H1 (cell line): ENCODE data around the gene HACD2. TPM values are rescaled to one million over a fixed set of nuclear protein-coding genes. Genes with fewer than 3 reads are reported as not detected.

Experiments used
- CTCF ChIA-PET: fragments of 300-600 bp; sonication (Branson Sonifier 250); formaldehyde crosslinking; loops from one replicate; lab custom pipeline; 2021; ENCODE audit not compliant: partially characterized antibody; lab: Charles Lee
- POLR2A ChIA-PET: fragments of 300-600 bp; sonication (Branson Sonifier 250); formaldehyde crosslinking; loops from one replicate; lab custom pipeline; 2021; ENCODE audit warnings: inconsistent platforms; ENCODE audit not compliant: partially characterized antibody; lab: Charles Lee
- DNase-seq, 2 experiments: peaks; one replicate each; pipeline versions ENCODE4 v3.0.0 to v3.0.0-alpha.2; 2010 to 2022; ENCODE audit warnings: low spot score in 2 of 2, low read depth in 1 of 2, mixed read lengths in 1 of 2
- FAIRE-seq: peaks from 2 replicates; lab custom pipeline; 2011; peaks lifted over from hg19 to GRCh38; lab: Jason Lieb, UNC
- H2AFZ ChIP-seq: 2 replicates; pipeline ENCODE4 v1.8.1; 2012; ENCODE audit warnings: low read length, inconsistent platforms
- H2AK5ac ChIP-seq: 2 replicates; pipeline ENCODE4 v1.6.1; 2013; ENCODE audit warnings: low read depth, low read length
- H2BK120ac ChIP-seq: replicated peaks from 2 replicates; pipeline ENCODE3; 2013; ENCODE audit warnings: low read depth, low read length, inconsistent platforms
- H2BK12ac ChIP-seq: 2 replicates; pipeline ENCODE4 v1.6.1; 2013; ENCODE audit warnings: low read depth, low read length
- H2BK15ac ChIP-seq: 2 replicates; pipeline ENCODE4 v1.6.1; 2013; ENCODE audit warnings: low read length
- H2BK20ac ChIP-seq: 2 replicates; pipeline ENCODE4 v1.6.1; 2013; ENCODE audit warnings: low read length
- H2BK5ac ChIP-seq: 2 replicates; pipeline ENCODE4 v1.6.1; 2013; ENCODE audit warnings: low read depth, low read length
- H3K14ac ChIP-seq: 2 replicates; pipeline ENCODE4 v1.6.1; 2013; ENCODE audit warnings: inconsistent platforms; ENCODE audit not compliant: insufficient read length
- H3K18ac ChIP-seq: 2 replicates; pipeline ENCODE4 v1.6.1; 2013; ENCODE audit warnings: low read length; ENCODE audit errors: extremely low read depth
- H3K23ac ChIP-seq: 2 replicates; pipeline ENCODE4 v1.6.1; 2013; ENCODE audit warnings: inconsistent platforms; ENCODE audit not compliant: insufficient read length
- H3K23me2 ChIP-seq: 2 replicates; pipeline ENCODE4 v1.6.1; 2013; ENCODE audit warnings: low read depth, low read length
- H3K27ac ChIP-seq: 2 replicates; pipeline ENCODE4 v1.6.1; 2011; ENCODE audit warnings: low read depth, low read length, inconsistent platforms
- H3K27me3 ChIP-seq, 4 experiments: replicated peaks in 1 of 4; 1 replicate in 1 of 4; 2 replicates in 3 of 4; pipeline versions ENCODE4 v1.6.1 to v1.8.1; 2011 to 2013; ENCODE audit warnings: low read length in 3 of 4, mild to moderate bottlenecking in 3 of 4, inconsistent platforms in 2 of 4, mixed read lengths in 2 of 4, moderate library complexity in 1 of 4; ENCODE audit not compliant: control insufficient read depth in 3 of 4, insufficient read depth in 3 of 4; ENCODE audit errors: extremely low read depth in 1 of 4
- H3K36me3 ChIP-seq, 4 experiments: 2 replicates each; pipeline versions ENCODE4 v1.6.1 to v1.8.1; 2011 to 2013; ENCODE audit warnings: mild to moderate bottlenecking in 4 of 4, low read length in 3 of 4, moderate library complexity in 2 of 4, control low read depth in 1 of 4, inconsistent platforms in 1 of 4; ENCODE audit not compliant: insufficient read depth in 4 of 4, control insufficient read depth in 2 of 4
- H3K4ac ChIP-seq: replicated peaks from 2 replicates; pipeline ENCODE3; 2013; ENCODE audit warnings: low read length, low read depth, mixed read lengths, inconsistent platforms; ENCODE audit not compliant: insufficient read length
- H3K4me1 ChIP-seq, 4 experiments: replicated peaks in 1 of 4; 1 replicate in 1 of 4; 2 replicates in 3 of 4; pipeline versions ENCODE4 v1.6.1 to v1.8.1; 2011 to 2013; ENCODE audit warnings: low read length in 3 of 4, inconsistent platforms in 2 of 4, mixed read lengths in 1 of 4; ENCODE audit not compliant: insufficient read depth in 4 of 4, control insufficient read depth in 3 of 4
- H3K4me2 ChIP-seq, 2 experiments: 2 replicates each; pipeline versions ENCODE4 v1.6.1 to v1.8.1; 2011 to 2013; ENCODE audit warnings: low read depth in 2 of 2, low read length in 2 of 2, control low read depth in 1 of 2, inconsistent platforms in 1 of 2, mild to moderate bottlenecking in 1 of 2; ENCODE audit not compliant: insufficient read depth in 1 of 2
- H3K4me3 ChIP-seq, 4 experiments: fragments of 200-600, 300-600 bp in 1 of 4; sonication (generic), shearing (Covaris generic), sonication (Bioruptor Twin) in 1 of 4; 2 replicates each; pipeline versions ENCODE4 v1.5.1 to v1.8.1; 2011 to 2016; ENCODE audit warnings: low read length in 4 of 4, low read depth in 3 of 4, control low read depth in 2 of 4, inconsistent platforms in 2 of 4, mild to moderate bottlenecking in 2 of 4, mixed read lengths in 1 of 4, moderate library complexity in 1 of 4; ENCODE audit not compliant: insufficient read depth in 2 of 4; ENCODE audit errors: extremely low read depth in 1 of 4
- H3K56ac ChIP-seq: replicated peaks from 2 replicates; pipeline ENCODE3; 2013; ENCODE audit warnings: low read depth, mild to moderate bottlenecking, mixed read lengths, low read length, inconsistent platforms; ENCODE audit not compliant: insufficient read length
- H3K79me1 ChIP-seq: 2 replicates; pipeline ENCODE4 v1.6.1; 2013; ENCODE audit warnings: low read depth, low read length, control low read depth
- H3K79me2 ChIP-seq, 2 experiments: 2 replicates each; pipeline versions ENCODE4 v1.6.1 to v1.8.1; 2012 to 2013; ENCODE audit warnings: low read length in 2 of 2, mild to moderate bottlenecking in 2 of 2, inconsistent platforms in 1 of 2; ENCODE audit not compliant: insufficient read depth in 2 of 2, control insufficient read depth in 1 of 2
- H3K9ac ChIP-seq, 4 experiments: replicated peaks in 1 of 4; 1 replicate in 1 of 4; 2 replicates in 3 of 4; pipeline versions ENCODE4 v1.6.1 to v1.8.1; 2011 to 2013; ENCODE audit warnings: low read depth in 3 of 4, low read length in 3 of 4, control low read depth in 2 of 4, mild to moderate bottlenecking in 2 of 4, moderate library complexity in 2 of 4, inconsistent platforms in 1 of 4; ENCODE audit errors: extremely low read depth in 1 of 4
- H3K9me3 ChIP-seq, 2 experiments: 2 replicates each; pipeline versions ENCODE4 v1.6.1 to v1.8.1; 2012 to 2013; ENCODE audit warnings: mild to moderate bottlenecking in 2 of 2, moderate library complexity in 2 of 2, control low read depth in 1 of 2, inconsistent platforms in 1 of 2, low read depth in 1 of 2, low read length in 1 of 2, mixed read lengths in 1 of 2; ENCODE audit not compliant: insufficient read depth in 2 of 2
- H4K20me1 ChIP-seq, 2 experiments: replicated peaks in 1 of 2; 2 replicates each; pipeline versions ENCODE3 to v1.8.1; 2011 to 2013; ENCODE audit warnings: inconsistent platforms in 2 of 2, low read length in 2 of 2, mild to moderate bottlenecking in 1 of 2; ENCODE audit not compliant: insufficient read depth in 2 of 2, control insufficient read depth in 1 of 2
- H4K5ac ChIP-seq: 2 replicates; pipeline ENCODE4 v1.6.1; 2013; ENCODE audit warnings: low read length, low read depth, mixed read lengths, inconsistent platforms; ENCODE audit not compliant: insufficient read length
- H4K8ac ChIP-seq: 2 replicates; pipeline ENCODE4 v1.8.0; 2013; ENCODE audit warnings: mild to moderate bottlenecking, moderate library complexity, low read length, inconsistent platforms; ENCODE audit not compliant: insufficient read depth; ENCODE audit errors: extremely low read depth
- H4K91ac ChIP-seq: replicated peaks from 2 replicates; pipeline ENCODE3; 2013; ENCODE audit warnings: low read length, mixed read lengths, inconsistent platforms; ENCODE audit not compliant: insufficient read length
- ATF2 ChIP-seq: IDR thresholded peaks from 2 replicates; pipeline ENCODE4 v1.6.1; 2012; ENCODE audit warnings: low read length, inconsistent platforms
- CHD2 ChIP-seq: IDR thresholded peaks from 2 replicates; pipeline ENCODE4 v1.6.1; 2012; ENCODE audit warnings: low read length, improper control_type of control experiment
- EP300 ChIP-seq, 2 experiments: IDR thresholded peaks; 1 replicate in 1 of 2; 2 replicates in 1 of 2; pipeline ENCODE4 v1.6.1; 2011 to 2012; ENCODE audit warnings: low read depth in 2 of 2, low read length in 2 of 2, mild to moderate bottlenecking in 2 of 2, borderline replicate concordance in 1 of 2, inconsistent platforms in 1 of 2, moderate library complexity in 1 of 2
- GABPA ChIP-seq: IDR thresholded peaks from 2 replicates; pipeline ENCODE4 v1.6.1; 2011; ENCODE audit warnings: mild to moderate bottlenecking, low read length, moderate library complexity, borderline replicate concordance; ENCODE audit not compliant: insufficient read depth
- RFX5 ChIP-seq: IDR thresholded peaks from 2 replicates; pipeline ENCODE4 v1.6.1; 2011; ENCODE audit warnings: low read depth, low read length, improper control_type of control experiment, borderline replicate concordance
- SIRT6 ChIP-seq: IDR thresholded peaks from one replicate; pipeline ENCODE4 v1.7.1; 2012; ENCODE audit warnings: low read length, inconsistent platforms
- SP2 ChIP-seq: IDR thresholded peaks from 2 replicates; pipeline ENCODE4 v1.6.1; 2012; ENCODE audit warnings: mild to moderate bottlenecking, low read length, inconsistent platforms
- TCF12 ChIP-seq: IDR thresholded peaks from 2 replicates; pipeline ENCODE4 v1.6.1; 2011; ENCODE audit warnings: low read depth, mild to moderate bottlenecking, low read length
- USF2 ChIP-seq: IDR thresholded peaks from 2 replicates; pipeline ENCODE4 v1.6.1; 2011; ENCODE audit warnings: low read length, improper control_type of control experiment
- ZNF274 ChIP-seq: IDR thresholded peaks from 2 replicates; pipeline ENCODE4 v1.7.0; 2012; ENCODE audit warnings: low read length, borderline replicate concordance; ENCODE audit errors: extremely low read depth
- WGBS, 2 experiments: shearing (Covaris generic) in 1 of 2; methylation state at CpG; one replicate each; pipeline versions ENCODE4 v1.1.6 to v1.1.7; 2013 to 2015; ENCODE audit warnings: low lambda C conversion rate in 2 of 2, mixed read lengths in 2 of 2, inconsistent platforms in 1 of 2, low coverage in 1 of 2, missing lambda C conversion rate in 1 of 2; ENCODE audit not compliant: insufficient replicate concordance in 2 of 2, insufficient coverage in 1 of 2, insufficient read length in 1 of 2; ENCODE audit errors: extremely low coverage in 1 of 2, missing lambda C conversion rate in 1 of 2; 5-methylcytosine and 5-hydroxymethylcytosine counted together
- polyA plus RNA-seq, 7 experiments: library from polyadenylated mRNA; depleted of rRNA in 3 of 7; stranded (reverse) in 5 of 7; unstranded in 2 of 7; fragments of >200 nt in 5 of 7; fragments of 200-250 nt in 2 of 7; gene quantifications; 1 replicate in 5 of 7; 2 replicates in 1 of 7; 4 replicates in 1 of 7; pipeline versions ENCODE4 v1.2.1 to v1.2.3, GENCODE V29; 2011 to 2013; ENCODE audit warnings: missing spikeins in 2 of 7, mixed read lengths in 2 of 7
- total RNA-seq: library from RNA; stranded (reverse); fragmentation: NEBNext Ultra II Directional; extraction: Animal tissue kit (Norgen Biotek cat#: 25700); gene quantifications from 2 replicates; pipeline ENCODE4 v1.2.1, GENCODE V29; 2021

Gene HACD2
- total and polyA plus RNA-seq, 2 of the 8 experiments (the other 6 are each of a cell fraction or from before 2014, with no cell fraction given) = 24.9 to 31.2 TPM

- no peak overlapping the region for H3K18ac ChIP-seq
- no peak overlapping the region for H2AFZ ChIP-seq
- POLR2A ChIA-PET = no interaction called here
- no peak overlapping the region for H3K14ac ChIP-seq
- H3K23ac ChIP-seq = no peak overlapping the region
- H2BK15ac ChIP-seq = no peak overlapping the region
- H4K91ac ChIP-seq = no peak overlapping the region
- no peak overlapping the region for H4K8ac ChIP-seq
- 86% methylated on average over 7 of the region's 7 CpGs; no CpG with 5 or more reads in 1 of the 2 experiments for WGBS, 2 experiments
- H3K4me2 ChIP-seq = no peak overlapping the region
- H3K4me1 ChIP-seq = 0 out of 7 replicates have a peak, but pooled peaks cover 0 to 4% (median 1%) of the 10 kb centered on the region in 4 experiments
- H2BK120ac ChIP-seq = no peak overlapping the region
- H2BK5ac ChIP-seq = no peak overlapping the region
- CTCF ChIA-PET = interaction anchor here (1.5 to 9.1 kb wide), 3 partner anchors 18 to 102 kb away, joined by 5 to 46 read pairs (median 8); no protein-coding TSS in a partner anchor
- H3K79me2 ChIP-seq = no peaks in the 10 kb centered on the region
- no peak overlapping the region for H3K56ac ChIP-seq
- H4K20me1 ChIP-seq = no peaks in the 10 kb centered on the region
- no peak overlapping the region for H3K4me3 ChIP-seq
- H4K5ac ChIP-seq = no peak overlapping the region
- H3K23me2 ChIP-seq = no peaks in the 10 kb centered on the region
- H2AK5ac ChIP-seq = no peak overlapping the region
- no peak overlapping the region for H2BK12ac ChIP-seq
- H3K9ac ChIP-seq = no peak overlapping the region; a peak in 1 of 7 replicates
- no peaks in the 10 kb centered on the region for H3K9me3 ChIP-seq
- no peak overlapping the region for H3K27ac ChIP-seq
- FAIRE-seq (no peak), DNase-seq (no peak)
- no peak overlapping the region for H2BK20ac ChIP-seq
- H3K79me1 ChIP-seq = no peaks in the 10 kb centered on the region
- H3K36me3 ChIP-seq = peaks cover 0 to 5% (median 0%) of the 10 kb centered on the region in 4 experiments; a peak in 2 of 8 replicates
- no peak overlapping the region for H3K4ac ChIP-seq
- H3K27me3 ChIP-seq = no peaks in the 10 kb centered on the region
- TF ChIP-seq GABPA = no peak
- TF ChIP-seq USF2 = no peak
- TF ChIP-seq SP2 = no peak
- TF ChIP-seq SIRT6 = no peak
- TF ChIP-seq EP300 (IDR thresholded peaks at IDR 0.05; ENCODE audit: borderline replicate concordance in 1 of 2, low read depth in 2 of 2, low read length in 2 of 2) = no peak
- no peak for TF ChIP-seq ATF2
- TF ChIP-seq TCF12 = no peak
- TF ChIP-seq RFX5 = no peak
- no peak for TF ChIP-seq ZNF274
- no peak for TF ChIP-seq CHD2
These were observed 37.0 kb upstream of the HACD2 start for GRCh38 chr3:123621850-123622189.
